ENCODE data around the gene CHID1.

DNA sequence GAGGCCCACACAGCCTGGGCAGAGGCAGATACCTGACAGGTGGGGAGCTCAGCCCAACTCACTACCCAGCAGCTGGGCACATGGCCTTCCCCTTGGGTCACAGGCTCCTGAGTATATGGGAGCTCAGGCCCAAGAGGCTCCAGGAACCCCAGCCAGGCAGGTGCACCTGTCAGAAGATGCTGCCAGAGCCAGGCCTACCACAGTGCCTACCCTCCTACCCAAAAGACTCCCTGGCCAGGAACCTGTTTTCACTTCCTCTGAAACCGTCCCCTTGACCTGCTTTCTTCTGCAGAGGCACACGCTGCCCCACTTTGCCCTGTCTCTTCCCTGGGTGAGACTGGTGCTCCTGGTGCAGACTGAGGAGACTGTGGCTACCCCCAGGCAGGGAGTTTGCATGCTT lies 2.9 kb downstream of the CHID1 start:
- TF ChIP-seq, protein P1, sequence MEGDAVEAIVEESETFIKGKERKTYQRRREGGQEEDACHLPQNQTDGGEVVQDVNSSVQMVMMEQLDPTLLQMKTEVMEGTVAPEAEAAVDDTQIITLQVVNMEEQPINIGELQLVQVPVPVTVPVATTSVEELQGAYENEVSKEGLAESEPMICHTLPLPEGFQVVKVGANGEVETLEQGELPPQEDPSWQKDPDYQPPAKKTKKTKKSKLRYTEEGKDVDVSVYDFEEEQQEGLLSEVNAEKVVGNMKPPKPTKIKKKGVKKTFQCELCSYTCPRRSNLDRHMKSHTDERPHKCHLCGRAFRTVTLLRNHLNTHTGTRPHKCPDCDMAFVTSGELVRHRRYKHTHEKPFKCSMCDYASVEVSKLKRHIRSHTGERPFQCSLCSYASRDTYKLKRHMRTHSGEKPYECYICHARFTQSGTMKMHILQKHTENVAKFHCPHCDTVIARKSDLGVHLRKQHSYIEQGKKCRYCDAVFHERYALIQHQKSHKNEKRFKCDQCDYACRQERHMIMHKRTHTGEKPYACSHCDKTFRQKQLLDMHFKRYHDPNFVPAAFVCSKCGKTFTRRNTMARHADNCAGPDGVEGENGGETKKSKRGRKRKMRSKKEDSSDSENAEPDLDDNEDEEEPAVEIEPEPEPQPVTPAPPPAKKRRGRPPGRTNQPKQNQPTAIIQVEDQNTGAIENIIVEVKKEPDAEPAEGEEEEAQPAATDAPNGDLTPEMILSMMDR (conservative IDR thresholded peaks at IDR 0.05; ENCODE audit: low read length) = no peak
- TF ChIP-seq EZH2phosphoT487 (IDR thresholded peaks at IDR 0.05; ENCODE audit: borderline replicate concordance, low read depth, low read length) = no peak

Measured in OCI-LY7 (cell line).